Pons (tissue), 1 donor: ENCODE measurements around the gene CFAP299.

Experiments used
- DNase-seq: peaks from one replicate; pipeline ENCODE4 v3.0.0-alpha.2; 2016; ENCODE audit warnings: low spot score

CFAP299 gene

DNA sequence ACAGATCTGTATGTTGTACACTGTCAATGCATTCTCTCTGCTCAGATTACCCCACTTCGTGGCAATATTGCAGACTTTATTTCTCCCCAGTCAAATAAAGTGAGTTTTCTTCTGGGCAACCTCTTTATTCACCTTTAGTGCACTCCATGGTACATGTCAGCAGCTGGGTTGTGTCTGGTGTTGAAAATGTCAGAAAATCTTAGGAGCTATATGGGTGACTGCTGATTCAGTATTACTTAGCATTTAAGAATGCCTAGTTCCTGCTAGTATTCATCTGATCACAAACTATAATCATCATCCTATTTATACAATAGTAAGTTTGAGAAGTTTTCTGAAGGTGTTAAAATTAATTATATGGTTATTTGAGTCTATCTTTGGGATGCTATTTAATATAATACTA lies 112.5 kb downstream of the CFAP299 start:
- no peak for DNase-seq

GRCh38 chr4:80452055-80452454 lies 116.5 kb downstream of the CFAP299 start:
- no peak for DNase-seq

GRCh38 chr4:80452768-80453167 lies 117.2 kb downstream of the CFAP299 start:
- no peak for DNase-seq

DNA sequence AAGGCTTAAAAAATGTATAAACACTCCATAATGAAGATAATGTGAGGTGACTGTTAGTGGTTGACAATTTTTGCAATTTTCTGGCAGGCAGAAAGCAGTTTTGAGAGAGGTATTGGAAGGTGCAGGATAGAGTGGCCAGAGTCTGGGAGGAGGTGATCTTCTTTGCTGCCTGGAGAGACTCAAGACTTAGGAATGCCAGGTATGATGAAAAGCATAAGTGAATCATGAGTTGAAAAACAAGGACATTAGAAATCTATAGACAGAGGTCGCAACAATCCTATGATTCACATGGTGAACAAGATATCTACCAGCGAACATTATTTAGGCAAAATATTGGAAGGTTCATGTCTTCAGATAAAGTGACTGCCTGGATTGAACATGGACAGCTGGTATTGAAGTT lies 118.5 kb downstream of the CFAP299 start:
- DNase-seq, result no peak

DNA sequence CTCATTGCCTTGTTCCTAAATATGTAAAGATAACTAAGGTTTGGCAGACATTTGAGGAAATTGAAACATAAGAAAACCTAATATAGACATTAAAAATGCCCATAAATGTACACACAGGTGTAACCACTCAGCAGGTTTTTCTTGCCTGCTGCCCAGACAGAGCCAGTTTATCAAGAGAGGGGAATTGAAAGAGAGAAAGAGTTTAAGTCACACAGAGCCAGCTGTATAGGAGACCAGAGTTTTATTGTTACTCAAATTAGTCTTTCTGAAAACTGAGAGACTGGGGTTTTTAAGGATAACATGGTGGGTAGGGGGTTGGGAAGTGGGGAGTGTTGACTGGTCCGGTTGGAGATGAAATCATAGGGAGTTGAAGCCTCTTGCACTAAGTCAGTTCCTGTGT lies 119.0 kb downstream of the CFAP299 start:
- no peak for DNase-seq

DNA sequence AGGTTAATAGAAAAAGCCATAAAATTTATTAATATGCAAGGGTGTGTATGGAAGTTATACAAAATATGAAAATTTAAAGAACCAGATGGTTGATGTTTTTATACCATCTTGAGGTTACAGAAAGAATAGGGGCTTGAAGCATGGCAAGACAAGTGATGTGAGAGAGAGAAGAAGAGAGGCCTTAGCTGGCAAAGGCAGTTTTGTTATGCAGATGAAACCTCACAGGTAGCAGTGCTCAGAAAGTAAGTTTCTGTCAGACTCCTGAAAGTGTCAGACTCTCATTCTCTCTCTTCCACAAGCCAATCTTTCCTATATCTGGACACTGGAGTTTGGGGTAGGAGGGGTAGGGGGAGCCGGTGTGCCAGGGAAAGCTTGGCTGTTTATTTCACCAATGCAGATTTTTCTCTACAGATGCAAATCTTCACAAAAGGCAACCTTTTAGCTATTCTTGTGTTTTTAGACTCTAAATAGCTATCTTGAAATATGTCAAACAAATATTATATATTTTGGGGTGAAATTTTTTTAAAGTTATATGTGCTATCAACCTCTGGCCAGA lies 124.5 kb downstream of the CFAP299 start:
- no peak for DNase-seq

DNA sequence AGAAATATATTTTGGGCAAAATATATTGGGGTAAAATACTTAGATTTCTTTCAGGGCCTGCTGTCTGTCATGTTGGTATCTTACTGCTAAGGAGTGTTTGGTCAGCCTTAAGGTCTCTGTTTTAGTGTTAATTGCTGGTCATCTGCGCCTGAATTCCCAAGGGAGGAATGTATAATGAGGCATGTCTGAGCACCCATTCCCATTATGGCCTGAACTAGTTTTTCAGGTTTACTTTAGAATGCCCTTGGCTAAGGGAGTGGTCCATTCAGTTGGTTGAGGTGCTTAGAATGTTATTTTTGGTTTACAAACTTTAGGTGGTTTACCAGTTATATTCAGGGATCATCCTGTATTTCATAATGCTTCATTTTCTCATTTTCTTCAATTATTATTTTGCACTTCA lies 125.9 kb downstream of the CFAP299 start:
- no peak for DNase-seq

DNA sequence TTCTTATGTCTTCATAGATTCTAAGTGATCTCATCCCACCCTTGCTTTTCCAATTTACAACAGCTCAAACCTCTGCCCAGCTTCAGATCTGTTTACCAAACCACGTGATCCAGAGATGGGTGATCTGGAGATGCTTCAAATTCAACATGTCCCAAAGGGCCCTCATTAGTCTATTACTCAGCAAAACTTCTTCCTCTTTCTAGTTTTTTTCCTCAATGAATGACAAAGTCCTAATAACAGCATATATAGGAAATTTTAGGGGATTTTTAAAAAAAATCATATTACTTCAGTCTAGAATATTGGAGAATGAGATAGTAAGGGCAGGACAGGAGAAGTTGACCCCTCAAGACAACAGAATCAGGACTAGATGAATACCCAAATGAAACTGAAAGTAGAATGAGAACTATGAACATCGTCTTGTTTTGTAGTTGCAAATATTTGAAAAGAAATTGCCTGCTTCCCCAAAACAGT lies 127.1 kb downstream of the CFAP299 start:
- DNase-seq, result no peak

DNA sequence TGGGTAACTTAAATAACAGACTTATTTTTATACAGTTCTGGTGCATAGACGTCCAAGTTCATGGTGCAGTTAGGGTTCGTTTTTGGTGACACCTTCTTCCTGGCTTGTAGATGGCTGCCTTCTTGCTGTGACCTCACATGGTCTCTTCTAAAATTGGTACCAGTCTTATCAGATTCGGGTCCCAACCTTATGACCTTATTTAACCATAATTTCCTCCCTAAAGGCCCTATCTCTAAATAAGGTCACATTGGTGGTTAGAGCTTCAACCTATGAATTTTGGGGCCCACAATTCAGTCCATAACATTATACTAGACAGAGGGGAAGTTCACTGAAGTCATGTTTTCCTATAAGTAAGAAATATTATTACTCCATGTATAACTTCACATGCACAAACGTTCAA lies 128.0 kb downstream of the CFAP299 start:
- DNase-seq, result no peak

DNA sequence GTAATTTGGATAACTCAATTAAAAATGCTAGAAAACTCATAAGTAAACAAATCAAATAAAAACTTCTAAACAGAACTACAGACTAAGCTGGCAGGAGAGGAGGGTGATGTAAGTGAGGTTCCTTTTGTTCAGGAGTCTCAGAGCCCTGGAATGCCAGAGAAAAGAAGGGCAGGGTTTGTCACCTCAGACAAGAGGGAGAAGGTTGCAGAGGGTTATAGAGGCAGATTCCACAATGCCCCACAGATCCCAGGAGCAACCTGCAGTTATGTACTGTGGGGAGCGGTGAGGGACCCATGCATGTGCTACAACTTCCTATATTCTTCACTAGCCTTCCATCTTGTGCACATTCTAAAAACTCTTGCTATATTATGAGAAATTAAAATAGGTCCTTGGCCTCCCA lies 129.7 kb downstream of the CFAP299 start:
- DNase-seq, result no peak

DNA sequence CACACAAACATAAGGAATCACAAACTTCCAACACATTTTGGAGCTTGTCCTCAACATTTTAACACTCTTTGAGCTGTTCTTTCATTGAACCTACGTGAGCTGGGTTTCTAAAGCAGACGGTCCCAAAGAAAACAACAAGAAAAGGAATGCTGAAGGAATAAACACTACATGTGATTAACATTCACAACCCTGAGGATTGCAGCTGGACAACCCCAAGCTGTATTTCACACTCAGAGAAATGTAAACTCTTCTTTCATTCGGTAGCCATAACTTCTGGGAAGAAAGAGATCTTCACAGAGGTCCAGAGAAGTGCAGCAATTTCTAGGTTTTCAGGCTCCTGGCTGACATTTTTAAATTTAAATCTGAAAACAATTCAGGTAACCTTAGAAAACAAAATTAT lies 130.2 kb downstream of the CFAP299 start:
- no peak for DNase-seq

- DNase-seq, result no peak
Observed at GRCh38 chr4:80466618-80467017, 131.1 kb downstream of the CFAP299 start.

- DNase-seq, result no peak
Observed at GRCh38 chr4:80471756-80472155, 136.2 kb downstream of the CFAP299 start.

DNA sequence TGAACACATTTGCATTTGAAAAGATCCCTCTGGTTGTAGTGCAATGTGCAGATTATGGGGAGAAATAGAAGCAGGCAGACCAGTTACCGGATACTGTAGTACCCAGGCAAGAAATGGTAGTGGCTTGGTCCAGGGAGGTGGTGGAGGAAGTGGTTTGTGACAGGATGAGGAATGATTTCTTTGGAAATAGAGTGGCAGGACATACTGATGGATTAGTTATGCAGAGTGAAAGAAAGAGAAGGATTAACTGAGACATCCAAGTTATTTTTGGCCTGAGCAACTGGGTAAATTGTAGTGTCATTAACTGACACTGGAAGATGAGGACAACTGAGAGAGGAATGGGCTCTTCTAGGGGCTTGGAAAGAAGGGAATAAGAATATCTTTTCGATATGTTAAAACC lies 139.7 kb downstream of the CFAP299 start:
- no peak for DNase-seq

GRCh38 chr4:80475798-80476197 lies 140.3 kb downstream of the CFAP299 start:
- DNase-seq, result no peak

DNA sequence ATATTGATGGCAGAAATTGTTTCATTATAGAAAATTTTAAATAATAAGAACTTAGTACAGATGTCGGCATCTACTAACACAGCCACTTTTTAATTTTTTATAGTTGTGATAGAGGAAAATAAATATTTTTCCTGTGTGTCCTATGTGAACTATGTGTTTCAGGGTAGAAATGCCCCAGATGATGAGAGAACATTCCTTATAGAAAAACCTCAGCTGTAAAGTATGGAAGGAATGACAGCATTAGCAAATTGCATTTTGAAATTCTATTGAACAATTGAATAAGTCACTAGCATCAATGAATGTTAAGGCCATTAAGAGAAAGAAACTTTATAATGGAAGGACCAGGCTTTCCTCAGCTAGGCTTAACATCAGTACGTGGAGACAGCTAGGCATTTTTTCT lies 149.2 kb downstream of the CFAP299 start:
- DNase-seq, result no peak

DNA sequence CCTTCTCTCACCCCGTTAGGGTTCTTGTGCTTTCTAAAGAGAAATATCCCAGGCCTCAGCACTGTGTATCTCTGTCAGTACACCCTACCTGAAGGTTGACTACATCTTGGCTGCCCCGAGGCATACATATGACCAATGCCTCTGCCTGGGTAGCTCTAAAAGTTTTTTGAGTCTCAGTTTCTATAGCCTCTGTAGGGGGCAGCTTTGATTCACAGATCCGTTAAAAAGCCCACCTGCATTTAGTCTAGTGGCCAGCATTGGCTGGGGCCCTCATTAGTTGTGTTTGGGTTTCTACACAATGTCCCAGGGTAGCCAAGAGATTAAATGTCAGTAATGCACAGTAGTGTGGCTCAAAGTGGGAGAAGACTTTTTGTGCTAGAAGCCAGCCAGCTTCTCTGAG lies 151.1 kb downstream of the CFAP299 start:
- DNase-seq, result no peak

DNA sequence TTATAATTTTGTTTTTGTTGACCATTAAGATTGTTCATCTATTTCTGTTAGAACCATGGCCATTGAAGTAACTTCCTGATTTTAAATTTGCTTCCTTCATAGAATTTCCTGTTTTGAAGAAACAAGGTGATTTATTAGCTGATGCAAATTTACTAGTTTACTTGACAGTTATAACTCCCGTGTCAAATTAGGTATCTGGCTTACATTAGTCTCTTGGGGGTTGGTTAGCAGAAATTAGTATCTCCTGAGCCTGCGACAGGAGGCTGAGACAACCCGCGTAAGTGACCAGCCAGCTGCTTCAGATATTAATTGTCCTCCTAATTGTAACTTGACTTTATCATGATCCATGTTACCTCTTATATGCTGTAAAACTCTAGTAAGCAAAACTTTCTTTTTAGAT lies 154.3 kb downstream of the CFAP299 start:
- no peak for DNase-seq

DNA sequence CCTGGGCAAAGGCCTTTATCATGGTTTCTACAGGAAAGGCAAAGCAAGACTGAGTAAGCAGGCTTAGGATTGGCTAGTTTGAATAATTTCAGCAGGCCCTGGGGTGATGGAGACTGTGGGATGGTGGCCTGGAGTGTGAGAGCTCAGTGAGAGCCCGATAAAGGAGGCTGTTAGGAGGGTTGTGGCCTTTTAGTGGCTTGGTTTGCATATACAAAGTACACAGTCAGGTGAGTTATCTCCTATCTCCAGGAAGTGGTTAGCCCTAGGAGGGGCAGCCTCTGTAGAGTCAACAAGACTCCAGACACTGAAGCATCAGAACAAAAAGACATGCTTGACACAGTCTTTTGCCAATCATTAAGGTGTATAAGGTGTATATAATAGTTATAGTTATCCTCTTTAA lies 157.2 kb downstream of the CFAP299 start:
- DNase-seq, result no peak

- no peak for DNase-seq
Observed at GRCh38 chr4:80495865-80496264, 160.3 kb downstream of the CFAP299 start.

- no peak for DNase-seq
Observed at GRCh38 chr4:80498725-80499124, 163.2 kb downstream of the CFAP299 start.

DNA sequence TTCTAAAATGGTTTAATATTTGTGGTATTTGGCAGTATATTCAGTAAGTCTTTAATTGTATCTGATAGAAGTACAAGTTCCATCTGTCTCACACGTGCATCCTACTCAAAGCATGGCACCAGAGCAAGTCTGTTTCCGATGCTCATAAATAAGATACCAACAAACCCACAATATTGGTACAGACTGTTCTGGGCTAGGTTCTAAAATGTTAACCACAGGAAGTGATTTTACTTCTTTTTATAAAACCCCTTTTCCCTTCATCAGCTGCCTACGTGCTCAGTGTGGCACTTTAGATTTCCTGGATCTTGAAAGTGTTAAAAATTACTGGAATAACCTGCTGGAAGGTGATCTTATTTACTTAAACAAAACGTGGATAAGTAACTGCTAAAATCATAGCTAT lies 165.1 kb downstream of the CFAP299 start:
- no peak for DNase-seq

GRCh38 chr4:80507077-80507476 lies 171.5 kb downstream of the CFAP299 start:
- DNase-seq, result no peak

DNA sequence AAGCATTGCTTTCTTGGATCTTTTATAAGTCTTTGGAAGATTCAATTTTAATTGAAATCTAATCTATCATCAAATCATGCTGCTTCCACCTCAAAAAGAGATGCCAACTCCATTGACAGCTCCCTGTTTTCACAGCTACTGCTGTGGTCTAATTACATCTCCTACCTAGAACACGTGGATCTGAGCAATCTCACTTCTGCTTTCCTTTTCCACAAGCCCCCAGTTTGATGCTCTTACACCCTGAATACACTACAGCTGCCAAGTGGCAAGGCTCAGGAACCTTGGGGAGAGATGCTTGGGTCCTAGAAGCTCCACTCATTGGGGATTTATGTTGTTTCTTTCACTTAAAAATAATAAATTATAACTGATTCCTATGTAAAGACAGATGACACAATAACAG lies 172.0 kb downstream of the CFAP299 start:
- no peak for DNase-seq

- no peak for DNase-seq
Observed at GRCh38 chr4:80515496-80515895, 180.0 kb downstream of the CFAP299 start.
